HT-29 (cell line): ENCODE data around the gene KCNIP2. TPM values are rescaled to one million over a fixed set of nuclear protein-coding genes. Genes with fewer than 3 reads are reported as not detected.

ENCODE experiments used
- DNase-seq: peaks from one replicate; pipeline ENCODE4 v3.0.0-alpha.2; 2015; ENCODE audit warnings: low spot score
- total RNA-seq: library from RNA; depleted of rRNA; stranded (reverse); fragments of >200 nt; shearing (Covaris generic); gene quantifications from 2 replicates; pipeline ENCODE4 v1.2.3, GENCODE V29; 2014

Gene KCNIP2
- total RNA-seq, 1 experiment from 2014 or later, result 1.2 TPM

- DNase-seq, result no peak
Measured at GRCh38 chr10:101851411-101852116, 8.0 kb upstream of the KCNIP2 start.

DNA sequence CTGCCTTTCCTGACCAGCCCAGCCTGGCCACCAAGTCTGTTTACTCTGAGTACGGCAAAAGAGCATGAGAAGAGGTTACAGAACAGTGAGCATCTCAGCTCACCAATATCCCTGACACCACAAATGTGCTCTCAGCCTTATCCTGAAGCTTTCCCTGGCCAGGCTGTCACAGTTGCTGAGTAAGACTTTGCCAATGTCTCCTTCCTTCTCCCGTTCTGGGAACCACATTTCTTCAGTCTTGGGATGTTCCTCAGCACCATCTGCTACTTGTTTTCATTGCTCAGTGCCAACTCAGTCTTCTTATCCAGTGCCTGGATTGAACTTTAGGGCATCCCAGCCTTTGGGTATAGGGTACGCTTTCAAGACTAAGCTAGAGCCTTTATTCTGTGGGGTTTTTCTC, 7.1 kb upstream of the KCNIP2 start:
- no peak for DNase-seq

- DNase-seq, result no peak
Measured at GRCh38 chr10:101848894-101849351, 5.3 kb upstream of the KCNIP2 start.

DNA sequence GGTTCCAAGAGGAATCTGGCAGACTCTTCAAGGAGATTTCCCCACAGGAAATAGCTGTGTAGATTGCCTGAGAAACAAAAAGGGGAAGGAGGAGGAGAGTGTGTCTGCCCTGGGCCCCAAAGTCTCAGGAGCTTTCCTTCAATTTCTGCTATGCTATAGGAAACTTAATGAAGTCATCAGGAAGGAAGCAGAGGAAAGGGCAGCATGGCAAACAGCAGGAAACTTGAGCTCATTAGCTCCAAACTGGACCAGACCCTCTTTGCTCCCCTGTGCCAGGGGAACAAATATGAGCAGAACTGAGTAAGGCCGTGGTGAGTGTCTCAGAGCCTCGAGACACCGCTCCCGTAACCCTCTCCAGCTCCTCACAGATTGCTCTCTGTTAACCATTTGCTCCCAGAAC, 4.8 kb upstream of the KCNIP2 start:
- no peak for DNase-seq

DNA sequence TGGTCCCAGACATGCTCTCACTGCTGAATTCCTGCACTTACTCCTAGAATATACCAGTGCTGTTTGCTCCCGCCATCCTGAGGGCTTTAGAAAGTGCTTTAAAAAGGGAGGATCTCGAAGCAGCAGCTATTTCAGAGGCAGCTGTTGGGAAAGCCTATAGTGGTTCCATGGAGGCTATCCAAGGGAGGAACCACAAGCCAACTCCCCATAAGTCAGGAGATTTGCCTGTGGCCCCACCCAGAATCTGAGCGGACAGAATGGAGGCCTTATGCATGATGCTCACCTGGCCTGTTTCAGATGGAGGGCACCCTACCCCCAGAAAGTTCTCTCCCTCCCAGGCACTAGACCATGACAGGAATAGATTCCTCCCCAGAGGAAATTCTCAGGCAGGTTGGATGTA, 2.3 kb upstream of the KCNIP2 start:
- DNase-seq, result no peak

DNA sequence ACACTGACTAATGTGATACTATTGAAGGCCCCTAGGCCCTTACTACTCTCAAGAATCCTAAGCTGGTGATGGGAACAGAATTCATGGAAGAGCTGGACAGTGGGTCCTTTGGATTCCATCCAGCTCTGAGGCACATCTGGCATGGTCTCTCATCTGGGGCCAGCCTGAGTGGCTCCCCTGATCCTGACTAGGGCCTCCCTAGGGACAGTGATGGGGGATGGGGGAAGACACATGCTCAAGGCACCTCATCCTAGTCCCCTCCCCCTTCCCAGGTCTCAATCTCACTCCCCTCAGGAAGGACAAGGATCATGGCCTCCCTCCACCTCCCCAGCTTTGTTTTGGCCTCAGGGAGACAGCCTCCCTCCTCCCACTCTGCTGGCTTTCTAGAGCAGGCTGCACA, 1.8 kb downstream of the KCNIP2 start:
- DNase-seq, result no peak

DNA sequence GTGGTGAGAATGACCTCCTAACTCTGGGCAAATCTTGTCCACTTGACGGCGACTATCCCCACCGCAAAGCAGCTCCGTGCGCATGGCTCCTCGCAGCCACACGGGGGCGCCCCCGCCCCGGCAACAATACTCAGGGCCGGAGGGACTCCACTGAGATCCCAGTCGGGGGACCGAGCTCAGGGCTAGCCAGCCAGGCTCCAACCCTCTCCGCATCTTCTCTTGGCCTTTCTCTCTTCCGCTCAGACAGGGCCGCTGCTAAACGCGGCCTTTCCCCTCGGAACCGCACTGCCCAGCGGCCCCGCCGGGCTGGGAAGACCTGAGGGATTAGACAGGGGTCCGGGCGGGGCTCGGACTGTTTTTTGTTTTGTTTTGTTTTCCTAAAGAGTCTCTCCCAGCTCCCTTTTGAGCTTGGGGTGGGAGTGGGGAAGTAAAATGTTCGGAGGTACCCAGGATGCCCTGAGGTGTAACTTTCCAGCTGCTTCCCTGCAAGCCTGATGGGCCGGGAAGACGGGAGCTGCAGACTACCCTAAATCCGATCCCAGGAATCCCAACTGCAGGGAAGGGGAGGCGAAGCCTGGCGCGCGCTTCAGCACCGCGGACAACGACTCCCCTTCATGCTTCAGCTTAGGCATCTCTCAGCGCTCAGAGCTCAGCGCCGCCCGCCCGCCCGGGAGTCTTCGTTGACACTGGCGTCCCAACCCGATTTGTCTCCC, 2.7 kb downstream of the KCNIP2 start:
- DNase-seq, result peak; percentile 82

- no peak for DNase-seq
Measured at GRCh38 chr10:101840102-101840684, 3.4 kb downstream of the KCNIP2 start.

DNA sequence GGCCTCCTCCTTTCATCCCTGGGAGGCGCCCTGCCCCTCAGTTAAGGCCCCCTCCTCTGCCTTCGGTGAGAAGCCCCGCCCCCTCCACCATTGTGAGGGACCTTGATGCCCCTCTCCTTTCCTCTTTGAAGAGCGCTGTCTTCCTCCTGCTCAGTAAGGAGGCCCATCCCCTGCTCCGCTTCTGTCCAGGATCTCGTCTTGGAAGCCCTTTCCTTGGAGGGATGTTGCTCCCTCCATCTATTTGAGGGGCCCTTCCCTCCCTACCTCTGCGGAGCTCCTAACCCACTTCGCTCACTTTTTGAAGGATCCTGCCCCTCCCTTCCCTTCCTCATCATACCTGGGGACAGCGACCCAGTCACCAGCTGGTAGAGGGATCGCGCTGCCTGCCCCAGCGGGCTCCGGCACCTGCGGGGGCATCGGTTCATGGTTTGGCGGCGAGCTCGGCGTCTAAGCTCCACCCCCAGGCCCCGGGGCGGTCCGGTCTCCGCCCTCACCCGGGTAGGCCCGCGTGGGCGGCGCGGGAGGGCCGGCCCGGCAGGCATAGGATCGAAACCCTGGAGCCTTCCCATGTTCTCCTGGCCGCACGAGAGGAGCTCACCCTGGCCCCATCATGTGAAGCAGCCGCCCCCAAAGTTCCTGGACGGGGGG, 4.1 kb downstream of the KCNIP2 start:
- DNase-seq, result no peak

- no peak for DNase-seq
Measured at GRCh38 chr10:101839002-101839401, 4.6 kb downstream of the KCNIP2 start.

GRCh38 chr10:101838416-101838970, 5.1 kb downstream of the KCNIP2 start:
- no peak for DNase-seq

GRCh38 chr10:101837748-101838147, 5.9 kb downstream of the KCNIP2 start:
- DNase-seq, result no peak

GRCh38 chr10:101835362-101835761, 8.2 kb downstream of the KCNIP2 start:
- no peak for DNase-seq

- DNase-seq, result peak; percentile 36
Measured at GRCh38 chr10:101834341-101834740, 9.3 kb downstream of the KCNIP2 start.

DNA sequence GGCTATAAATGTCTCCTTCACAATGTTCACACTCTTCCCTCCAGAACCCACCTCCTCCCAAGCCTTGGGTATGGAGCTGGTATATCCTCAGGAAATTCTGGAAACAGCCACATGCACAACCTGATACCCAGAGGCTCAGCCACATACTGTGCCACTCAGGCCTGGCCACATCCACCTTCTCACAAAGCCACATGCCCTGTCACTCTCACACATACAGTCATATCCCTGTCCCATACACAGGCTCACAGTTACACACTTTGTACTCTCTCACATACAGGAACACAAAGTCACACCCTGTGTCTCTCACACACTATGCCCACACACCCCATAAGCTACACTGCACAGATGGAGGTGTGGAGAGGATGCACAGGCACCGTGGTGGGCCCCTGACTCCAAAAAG, 10.1 kb downstream of the KCNIP2 start:
- no peak for DNase-seq

DNA sequence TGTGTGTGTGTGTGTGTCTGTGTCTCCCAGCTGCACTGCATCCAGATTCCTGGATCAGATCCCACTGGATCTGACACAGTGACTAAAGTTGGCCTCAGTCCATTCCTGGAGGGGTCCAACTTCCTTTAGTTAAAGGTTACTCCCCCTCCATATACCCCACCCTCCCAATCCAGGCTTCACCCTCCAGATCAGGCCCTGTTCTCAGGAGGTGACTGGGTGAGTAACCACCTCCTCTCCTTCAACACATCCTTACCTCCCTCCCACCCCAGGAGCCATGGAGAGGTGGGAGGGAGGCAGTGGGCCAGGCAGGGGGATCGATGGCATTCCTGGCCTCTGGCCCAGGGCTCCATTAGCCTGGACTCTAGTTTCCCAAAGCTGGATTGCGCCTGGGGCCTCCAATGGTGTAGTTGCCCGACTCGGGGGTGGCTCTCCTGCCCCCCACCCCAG, 11.3 kb downstream of the KCNIP2 start:
- no peak for DNase-seq

DNA sequence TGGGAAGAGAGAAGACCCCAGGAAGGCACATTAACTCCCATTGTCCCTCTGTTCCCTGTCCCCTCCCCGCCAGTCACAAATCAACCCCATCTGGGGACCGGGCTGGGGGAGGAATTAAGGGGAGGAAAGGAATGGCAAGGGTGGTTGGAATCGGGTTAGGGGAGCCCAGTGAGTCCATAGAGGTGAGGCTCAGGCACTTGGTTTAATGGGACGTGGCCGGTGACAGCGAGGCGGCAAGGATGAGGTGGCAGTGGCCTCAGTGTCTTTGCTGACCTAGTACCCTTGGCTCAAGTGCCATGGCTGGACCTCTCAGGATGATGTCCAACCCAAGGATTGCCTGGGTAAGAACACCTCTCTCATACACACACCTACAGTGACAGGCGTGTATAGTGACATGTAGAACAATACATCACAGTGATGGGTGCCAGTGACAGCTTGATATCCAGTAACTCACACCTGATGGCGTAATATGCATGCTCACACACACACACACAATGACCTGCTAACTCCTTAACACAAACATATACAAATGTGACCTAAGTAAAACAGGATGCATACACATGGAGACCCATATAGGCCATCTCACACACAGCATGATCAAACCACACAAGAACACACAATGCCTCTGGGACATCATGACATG, 12.3 kb downstream of the KCNIP2 start:
- DNase-seq, result no peak

DNA sequence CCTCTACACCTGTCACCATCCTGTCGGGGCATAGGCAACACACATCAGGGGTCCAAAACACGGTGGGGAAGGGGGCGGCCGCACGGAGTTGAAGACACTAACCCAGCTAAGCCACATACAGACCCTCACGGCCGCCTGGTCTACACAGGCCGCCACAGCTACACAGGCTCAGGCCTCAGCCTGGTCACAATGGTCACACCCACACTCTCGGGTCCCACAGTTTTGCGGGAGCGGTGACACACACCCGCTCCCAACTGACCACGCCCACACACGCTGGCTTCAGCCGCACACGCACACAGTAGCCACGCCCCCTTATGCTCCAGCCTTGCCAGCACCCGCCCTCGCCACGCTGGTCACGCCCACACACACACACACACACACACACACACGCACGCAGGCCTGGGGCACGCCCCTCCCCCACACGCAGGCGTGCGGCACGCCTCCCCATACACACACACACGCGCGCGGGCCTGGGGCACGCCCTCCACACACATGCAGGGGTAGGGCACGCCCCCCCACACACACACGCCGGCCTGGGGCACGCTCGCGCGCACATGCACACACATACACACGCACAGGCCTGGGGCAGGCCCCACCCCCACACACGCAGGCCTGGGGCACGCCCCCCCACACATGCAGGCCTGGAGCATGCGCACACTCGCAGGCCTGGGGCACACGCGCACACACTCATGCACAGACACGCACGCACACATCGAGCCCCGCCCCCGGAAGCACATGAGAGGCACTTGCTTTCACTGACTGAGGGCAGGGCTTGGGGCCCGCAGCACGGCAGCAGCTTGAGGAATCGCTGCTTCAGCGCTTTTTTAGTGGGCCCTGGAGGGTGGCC, 13.1 kb downstream of the KCNIP2 start:
- DNase-seq, result peak; percentile 86

DNA sequence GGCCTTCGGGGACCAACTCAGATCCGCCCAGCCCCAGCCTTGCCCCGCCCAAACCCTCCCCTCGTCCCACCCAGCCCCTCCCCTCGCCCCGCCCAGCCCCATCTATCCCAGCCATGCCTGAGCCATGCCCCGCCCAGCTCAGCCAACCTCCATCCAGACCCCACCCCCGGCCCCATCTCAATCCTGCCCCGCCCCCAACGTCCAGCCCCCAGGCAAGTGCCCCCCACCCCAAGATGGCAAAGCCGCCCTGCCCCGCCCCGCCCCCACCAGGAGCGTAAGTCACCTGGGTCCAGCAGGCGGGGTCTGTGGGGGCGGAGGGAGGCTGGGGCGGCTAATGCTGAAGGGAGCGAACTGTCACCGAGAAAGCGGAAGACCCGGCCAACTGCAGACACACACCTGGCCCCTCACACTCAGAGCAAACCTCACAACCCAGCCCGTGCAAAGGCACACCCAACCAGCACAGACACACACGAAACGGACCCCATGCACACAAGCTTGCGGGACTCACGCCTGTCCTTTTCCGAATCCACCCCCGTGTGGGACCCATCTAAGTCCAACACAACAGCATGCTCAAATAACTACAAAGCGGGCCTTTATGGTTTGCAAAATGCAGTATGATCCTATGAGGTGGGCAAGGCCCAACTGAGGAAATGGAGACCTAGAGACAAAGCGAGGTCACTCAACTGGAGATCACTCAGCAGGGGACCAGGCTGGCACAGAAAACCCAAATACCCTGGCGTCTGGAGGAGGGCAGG, 13.9 kb downstream of the KCNIP2 start:
- no peak for DNase-seq
